ENCODE data around the gene RASGRP3.
A peak's percentile ranks its signal among the peaks of the same experiment; 100 is the strongest.

The RASGRP3 gene

DNA sequence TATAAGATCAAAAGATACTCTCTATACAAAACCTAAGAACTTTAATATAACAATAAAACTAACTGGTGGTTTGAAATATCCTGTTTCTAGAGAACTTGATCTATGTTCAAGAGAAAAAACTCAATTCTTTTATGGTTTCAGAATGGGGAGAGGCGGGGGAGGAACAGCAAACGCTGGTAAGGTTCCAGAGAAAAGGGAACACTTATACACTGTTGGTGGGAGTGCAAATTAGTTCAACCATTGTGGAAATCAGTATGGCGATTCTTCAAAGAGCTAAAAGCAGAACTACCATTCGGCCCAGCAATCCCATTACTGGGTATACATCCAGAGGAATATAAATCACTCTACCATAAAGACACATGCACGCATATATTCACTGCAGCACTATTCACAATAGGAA, 105.4 kb downstream of the RASGRP3 start:
- no peak for DNase-seq (ENCODE audit: low read depth)

DNA sequence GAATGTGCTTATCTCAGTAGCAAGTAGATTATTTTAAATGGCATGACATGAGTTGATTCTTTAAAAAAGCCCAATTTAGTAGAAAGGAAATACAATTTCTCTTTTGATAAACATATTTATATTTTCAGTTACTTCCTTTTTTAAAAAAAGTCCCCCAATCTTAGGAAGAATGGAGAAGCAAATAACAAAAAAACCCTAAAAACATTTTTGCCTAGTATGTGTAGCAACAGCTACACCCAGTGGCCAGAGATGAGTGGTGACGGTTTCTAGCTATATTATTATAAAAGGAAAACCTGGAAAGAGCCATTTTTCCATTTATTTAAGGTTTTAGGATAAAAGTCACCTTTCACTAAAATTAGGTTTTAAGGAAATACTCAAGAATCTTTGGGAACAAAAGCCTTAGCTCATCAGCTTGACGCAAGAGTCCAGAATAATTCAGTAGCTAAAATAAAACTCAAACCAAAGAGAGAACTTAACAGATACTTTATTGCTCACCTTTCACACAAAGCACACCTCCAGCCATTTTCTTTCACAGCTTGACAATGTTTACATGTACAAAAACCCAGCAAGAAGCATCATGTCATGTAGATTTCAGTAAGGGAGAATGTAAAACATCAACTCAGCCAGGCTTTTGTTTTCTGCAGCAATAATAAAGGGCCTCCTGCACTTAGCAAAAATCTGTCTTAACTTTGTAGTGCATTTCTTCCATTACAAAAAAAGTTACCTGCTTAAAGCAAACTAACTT, 106.9 kb downstream of the RASGRP3 start:
- DNase-seq (ENCODE audit: low read depth) = no peak

DNA sequence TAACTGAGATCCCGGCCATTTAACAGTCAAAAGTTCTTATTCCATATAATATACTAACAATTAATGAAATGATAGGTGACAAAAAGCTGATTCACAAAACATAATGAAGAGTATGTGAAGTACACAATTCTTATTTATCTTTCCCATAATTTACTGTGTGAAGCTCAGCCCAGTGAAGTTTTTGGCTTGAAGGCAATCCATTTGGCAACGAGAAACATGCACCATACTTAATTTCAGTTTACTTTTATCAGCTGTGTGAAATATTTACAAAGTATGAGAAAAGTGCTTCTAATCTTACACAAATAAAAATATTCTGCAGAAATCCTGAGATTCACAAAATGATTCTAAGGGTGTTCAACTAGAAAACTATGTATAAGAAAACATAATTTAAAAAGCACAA, 110.3 kb downstream of the RASGRP3 start:
- DNase-seq (ENCODE audit: low read depth) = no peak

DNA sequence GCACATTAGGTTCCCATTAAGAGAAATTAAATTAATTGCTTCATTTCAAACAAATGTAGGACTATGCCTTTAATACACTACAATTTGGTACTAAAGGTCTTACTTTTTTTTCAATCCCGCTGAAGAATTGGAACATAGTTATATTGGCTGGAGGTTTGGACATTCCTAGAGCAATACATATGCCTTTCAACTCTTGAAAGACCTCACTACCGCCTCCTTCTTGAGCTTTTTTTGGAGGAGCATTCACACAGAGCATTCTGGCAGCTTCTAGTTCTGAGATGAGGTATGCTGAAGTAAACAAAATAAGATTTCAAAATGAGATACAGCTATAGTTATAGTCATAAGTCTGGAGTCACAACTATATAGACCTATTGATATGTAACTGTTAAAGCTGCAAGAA, 111.8 kb downstream of the RASGRP3 start:
- no peak for DNase-seq (ENCODE audit: low read depth)

DNA sequence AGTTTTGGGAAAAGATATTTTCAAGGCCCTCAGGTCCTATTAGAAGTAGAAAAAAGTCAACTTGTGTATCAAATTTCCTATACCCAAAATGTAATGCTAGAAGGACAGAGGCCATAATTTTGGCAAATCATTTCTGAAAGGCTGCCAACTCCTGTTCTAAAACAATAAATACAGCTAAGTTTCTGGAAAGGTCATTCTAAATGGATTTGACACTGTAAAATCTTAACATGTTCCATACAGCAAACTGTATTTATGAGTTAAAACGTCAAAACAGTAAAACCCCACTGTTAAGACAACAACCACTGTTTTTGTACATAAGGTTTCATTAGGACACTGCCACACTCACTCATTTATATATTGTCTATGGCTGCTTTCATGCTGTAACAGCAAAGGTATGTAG, 113.0 kb downstream of the RASGRP3 start:
- no peak for DNase-seq (ENCODE audit: low read depth)

DNA sequence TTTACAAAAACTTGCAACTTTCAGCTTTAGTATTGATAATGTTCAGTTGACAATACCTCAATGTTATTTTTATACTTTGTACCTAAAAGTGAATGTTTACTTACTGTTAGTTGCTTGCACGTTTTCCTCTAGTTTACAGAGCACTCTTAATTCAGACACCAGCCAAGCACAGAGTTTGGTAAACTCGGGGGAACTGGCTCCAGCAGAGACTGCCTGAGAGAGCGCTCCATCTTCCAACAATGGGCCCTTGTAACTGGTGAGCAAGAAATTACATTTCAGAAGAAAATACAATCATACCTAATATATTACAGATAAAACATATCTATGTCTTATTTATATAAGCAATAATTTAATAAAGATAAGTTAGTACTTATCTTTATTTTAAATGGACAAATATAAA, 118.9 kb downstream of the RASGRP3 start:
- no peak for DNase-seq (ENCODE audit: low read depth)

DNA sequence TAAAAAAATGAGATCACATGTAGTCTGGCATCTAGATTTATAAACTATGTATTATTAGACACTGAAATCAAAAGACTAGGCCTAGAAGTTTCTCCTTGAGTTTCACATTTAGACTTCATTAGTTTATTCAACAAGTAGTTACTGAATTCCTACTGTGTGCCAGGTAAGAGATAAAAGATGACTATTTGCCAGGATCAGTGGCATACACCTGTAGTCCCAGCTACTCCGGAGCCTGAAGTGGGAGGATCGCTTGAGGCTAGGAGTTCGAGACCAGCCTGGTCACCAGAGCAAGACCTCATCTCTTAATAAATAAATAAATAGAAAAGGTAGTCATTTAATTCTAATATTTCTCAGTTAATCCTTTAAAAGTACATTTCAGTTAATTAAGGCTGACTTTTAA, 120.6 kb downstream of the RASGRP3 start:
- DNase-seq (ENCODE audit: low read depth) = no peak

DNA sequence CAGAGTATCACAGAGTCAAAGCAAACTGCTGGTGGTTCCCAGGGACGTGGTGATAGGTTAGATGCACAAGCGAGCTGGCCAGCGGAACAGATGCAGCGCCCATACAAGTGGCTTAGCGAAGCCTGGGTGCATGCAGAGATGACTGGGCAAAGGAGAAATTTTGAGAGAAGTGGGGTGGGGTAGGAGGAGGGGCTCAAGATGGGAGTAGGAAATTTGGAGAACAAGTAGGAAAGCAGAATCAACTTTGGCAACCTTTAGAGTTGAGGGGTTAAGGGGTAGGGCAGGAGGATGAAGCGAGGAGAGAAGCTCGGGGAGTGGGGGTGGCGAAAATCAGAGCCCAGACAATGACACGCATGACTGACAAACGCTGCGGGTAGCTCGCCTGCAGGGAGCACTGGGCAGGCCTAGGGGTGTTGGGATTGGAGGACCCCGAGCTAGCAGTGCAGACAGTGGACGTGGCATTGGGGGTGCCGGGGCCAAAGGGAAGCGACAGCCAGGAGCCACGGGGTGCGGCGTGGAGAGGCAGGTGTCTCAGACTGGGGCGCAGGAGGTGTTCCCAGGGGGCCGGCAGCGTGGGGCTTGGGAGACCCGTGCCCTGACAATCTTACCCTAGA, 122.2 kb downstream of the RASGRP3 start:
- DNase-seq (ENCODE audit: low read depth) = no peak

DNA sequence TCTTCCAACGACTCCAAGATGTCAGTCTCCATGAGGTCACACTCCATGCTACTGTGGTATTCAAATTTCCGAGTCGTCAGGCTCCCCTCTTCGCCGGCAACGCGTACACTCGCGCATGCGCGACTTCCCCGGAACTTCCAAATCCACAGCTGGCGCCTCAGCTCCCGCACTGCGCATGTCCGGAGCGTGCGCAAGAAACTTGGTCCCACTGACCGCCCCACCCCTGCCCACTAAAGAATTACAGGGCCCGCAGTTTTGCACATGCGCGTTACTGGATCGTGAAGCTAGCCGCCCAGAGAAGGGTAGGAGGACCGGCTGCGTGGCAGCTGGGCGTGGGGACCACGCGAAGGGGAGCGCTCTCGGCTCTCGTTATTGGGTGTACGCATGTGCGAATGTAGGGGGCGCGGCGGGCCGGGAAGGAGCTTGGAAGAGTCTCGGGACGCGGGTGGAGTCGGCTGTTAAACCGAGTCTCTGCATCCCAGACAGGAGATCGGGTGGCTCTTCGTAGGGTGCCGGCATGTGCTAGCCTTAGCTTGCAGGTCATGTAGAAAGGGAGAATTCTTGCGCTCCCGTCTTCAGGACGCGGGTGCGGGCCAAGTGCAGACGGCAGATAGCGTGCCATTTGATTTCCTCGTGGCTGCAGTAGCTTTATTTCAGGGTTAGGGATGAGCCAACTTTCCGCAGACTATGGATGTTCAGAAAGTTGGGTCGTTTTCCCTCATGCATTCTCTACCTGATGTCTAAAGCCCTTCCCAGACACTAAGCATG, 122.9 kb downstream of the RASGRP3 start, which contains the start of gene FAM98A:
Gene FAM98A, minus strand, starts transcription at position 125 of the 768 bp plus-strand sequence. Its CDS starts 78 bp downstream, at position 47.
- peak; percentile 99 for DNase-seq (ENCODE audit: low read depth)

DNA sequence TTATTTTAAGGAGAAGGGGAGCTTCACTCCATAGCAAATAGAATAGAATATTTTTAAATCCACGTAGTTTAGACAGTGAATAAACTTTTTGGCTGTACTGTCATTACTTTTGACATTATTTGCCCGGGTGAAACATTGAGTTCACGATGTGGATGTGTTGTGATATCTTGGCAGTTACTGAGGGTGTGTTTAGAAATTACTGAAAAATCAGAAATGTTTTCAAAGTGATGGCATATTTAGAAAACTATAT, 123.4 kb downstream of the RASGRP3 start:
- DNase-seq (ENCODE audit: low read depth) = no peak

DNA sequence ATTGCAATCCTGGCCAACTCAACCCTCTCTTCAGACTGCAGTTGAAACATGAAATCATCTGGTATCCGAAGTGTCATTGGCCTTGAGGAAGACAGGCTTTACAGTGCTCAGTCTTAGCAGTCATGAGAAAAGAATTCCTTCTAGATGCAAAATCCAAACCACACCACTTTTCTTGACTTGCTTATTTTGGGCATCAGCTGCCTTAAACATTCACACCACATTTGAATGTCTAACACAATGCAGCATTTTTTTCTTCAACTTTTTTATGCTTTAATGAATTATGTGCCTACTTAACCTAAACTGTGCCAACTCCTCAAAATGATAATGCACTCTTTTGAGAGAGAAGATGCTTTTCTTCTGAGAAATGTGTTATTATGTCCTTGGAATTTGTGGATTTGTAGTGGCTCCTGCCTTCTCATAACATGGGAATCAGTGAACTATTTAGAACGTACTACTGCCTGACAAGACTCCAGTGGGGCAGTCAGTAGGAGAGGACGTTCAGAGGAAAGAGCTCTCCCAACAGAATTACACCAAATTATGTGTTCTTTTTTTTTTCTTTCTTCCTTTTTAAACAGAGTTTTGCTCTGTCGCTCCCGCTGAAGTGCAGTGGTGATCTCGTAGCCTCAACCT, 125.9 kb downstream of the RASGRP3 start:
- DNase-seq (ENCODE audit: low read depth) = no peak

DNA sequence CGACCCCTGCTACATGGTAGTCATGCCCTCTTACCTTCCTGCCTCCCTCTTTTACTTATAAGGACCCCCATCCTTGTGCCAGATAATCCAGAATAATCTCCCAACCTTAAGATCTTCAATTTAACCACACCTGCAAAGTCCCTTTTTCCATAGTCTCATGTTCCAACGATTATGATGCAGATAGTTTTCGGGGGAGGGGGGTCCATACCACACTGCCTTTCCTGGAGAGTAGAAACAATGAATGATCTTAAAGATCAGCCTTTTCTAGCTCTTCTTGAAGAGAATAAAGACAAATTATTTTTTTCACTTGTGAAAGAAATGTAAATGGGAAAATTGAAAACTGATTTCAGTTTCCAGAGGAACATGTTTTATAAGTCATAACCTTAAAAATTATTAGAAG, 127.0 kb downstream of the RASGRP3 start:
- no peak for DNase-seq (ENCODE audit: low read depth)

DNA sequence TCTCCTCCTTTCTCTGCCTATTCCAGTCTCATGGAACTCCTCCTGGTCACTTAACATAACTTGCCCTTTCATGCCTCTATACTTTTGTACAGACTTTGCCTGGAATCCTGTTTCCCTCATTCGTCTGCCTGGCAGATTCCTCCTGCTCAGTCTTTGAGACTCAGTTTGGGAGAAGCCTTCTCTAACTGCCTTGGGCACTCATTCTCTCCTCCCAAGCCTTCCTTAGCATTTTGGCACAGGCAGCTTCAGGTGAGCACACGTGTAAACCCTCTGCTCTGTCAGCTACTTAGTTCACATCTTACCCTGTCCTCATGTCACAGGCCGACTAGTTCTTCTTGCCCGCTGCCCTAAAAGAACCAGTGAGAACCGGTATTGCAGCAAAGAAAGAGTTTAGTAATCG, 128.6 kb downstream of the RASGRP3 start:
- DNase-seq (ENCODE audit: low read depth) = no peak

DNA sequence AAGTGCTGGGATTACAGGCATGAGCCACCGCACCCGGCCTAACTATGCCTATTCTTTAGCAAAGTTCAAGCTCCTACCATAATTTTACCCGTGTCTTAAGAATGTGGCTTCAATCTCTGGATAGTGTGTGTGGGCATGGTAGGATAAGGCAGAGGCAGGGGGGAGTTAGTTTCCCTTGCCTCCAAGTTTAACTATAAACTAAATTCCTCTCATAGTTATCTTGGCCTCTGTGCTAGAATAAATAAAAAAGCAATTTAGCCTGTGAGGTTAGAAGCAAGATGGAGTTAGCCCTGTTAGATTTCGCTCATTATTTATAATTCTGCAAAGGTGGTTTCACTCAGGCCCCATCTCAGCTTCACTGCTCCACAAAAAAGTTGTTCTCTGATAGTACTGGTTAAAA, 129.7 kb downstream of the RASGRP3 start:
- no peak for DNase-seq (ENCODE audit: low read depth)

DNA sequence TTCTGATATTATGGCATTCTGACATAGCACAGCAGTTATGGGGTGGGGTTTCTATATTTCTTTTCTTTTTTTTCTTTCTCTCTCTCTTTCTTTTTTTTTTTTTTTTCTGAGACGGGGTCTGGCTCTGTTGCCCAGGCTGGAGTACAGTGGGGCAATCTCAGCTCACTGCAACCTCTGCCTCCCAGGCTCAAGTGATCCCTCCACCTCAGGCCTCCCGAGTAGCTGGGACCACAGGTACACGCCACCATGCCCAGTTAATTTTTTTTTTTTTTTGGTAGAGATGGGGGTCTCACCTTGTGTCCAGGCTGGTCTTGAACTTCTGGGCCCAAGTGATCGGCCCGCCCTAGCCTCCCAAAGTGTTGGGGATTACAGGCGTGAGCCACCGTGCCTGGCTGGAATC, 130.2 kb downstream of the RASGRP3 start:
- DNase-seq (ENCODE audit: low read depth) = no peak

DNA sequence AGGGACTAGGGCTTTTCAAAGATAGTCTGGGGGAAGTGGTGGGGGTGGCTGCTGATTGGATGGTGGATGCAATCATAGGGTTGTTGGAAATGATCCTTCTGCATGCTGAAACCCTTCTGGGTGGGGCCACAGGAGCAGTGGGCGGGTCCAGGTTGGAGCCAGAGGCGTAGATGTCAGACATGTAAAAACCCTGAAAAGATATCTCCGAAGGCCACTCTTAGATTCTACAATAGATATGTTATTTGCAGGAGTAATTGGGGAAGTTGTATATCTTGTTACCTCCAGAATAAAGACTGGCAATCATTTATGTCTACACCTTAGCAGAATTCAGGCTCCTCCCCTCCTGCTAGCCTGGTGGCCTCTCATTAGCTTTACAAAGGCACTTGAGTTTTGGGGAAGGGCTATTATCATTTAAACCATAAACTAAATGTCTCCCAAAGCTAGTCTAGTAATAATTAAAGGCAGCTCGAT, 130.8 kb downstream of the RASGRP3 start:
- no peak for DNase-seq (ENCODE audit: low read depth)

DNA sequence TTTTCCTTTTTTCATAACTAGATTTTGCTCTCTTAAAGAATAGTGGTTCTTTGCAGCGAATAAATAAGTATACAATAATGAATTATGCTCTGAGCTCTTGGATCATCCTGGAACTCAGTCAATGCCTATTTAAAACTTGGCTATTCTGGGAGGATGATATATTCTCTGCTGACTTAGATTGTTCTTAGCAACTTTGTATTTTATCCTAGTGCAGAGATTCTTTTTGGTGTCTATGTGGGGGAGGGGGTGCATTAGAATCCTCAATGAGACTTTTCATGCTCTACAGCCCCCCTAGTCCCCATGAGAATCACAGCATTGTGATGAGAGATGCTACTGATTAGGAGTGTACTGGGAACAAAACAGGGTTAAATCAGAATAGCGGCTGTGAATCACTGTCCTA, 131.5 kb downstream of the RASGRP3 start:
- DNase-seq (ENCODE audit: low read depth) = no peak

DNA sequence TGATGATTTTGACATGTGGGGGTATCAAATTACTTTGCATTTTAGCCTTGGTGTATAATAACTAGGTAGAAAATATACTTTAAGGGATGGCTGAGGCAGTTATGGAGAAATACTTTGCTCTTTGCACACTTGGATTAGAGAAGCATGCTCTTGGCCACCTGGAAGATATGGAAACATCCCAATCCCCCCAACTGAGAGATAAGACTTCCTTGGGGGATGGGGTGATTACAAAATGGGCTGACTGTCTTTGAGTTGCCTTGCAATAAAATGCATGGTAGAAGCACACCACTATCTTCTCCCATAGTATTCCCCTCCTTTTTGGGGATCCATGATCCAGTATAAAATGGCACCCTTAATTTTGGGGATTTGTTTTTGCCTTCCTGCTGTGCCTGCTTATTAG, 137.7 kb downstream of the RASGRP3 start:
- no peak for DNase-seq (ENCODE audit: low read depth)

Measured in stimulated activated CD4-positive, alpha-beta T cell treated with anti-CD3 and anti-CD28 coated beads, Interleukin-2, amount 100 ng/mL, for 4 hours (primary cell).